ENCODE measurements around the gene CNFN. TPM values are rescaled to one million over a fixed set of nuclear protein-coding genes. Genes with fewer than 3 reads are reported as not detected.

Gene CNFN
- total and polyA plus RNA-seq, 8 donors = 2.0 to 395 (median 5.1) TPM; not detected in 4

DNA sequence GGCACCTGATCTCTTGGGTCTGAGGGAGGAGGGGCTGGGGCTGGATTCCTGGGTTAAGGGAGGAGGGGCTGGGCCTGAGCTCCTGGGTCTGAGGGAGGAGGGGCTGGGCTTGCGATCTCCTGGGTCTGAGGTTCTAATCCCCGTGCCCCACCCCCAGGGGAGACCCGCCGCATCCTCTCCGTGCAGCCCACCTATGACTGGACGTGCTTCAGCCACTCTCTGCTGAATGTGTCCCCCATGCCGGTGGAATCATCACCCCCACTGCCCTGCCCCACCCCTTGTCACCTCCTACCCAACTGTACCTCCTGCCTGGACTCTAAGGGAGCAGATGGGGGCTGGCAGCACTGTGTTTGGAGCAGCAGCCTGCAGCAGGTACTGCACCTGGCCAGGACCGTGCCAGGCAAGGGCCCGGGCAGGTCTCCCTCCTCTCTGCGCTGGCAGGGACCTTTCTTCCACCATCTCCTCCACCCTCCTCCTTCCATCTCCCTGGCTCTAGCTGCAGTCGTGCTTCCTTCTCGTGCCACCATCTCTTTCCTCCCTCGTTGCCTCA, 27.1 kb downstream of the CNFN start:
- H3K27me3 ChIP-seq = no peaks in the 10 kb centered on the region
- H3K9me3 ChIP-seq = peaks cover 0 to 13% (median 0%) of the 10 kb centered on the region in 4 donors
- H3K4me3 ChIP-seq = no peak overlapping the region
- peaks cover 0 to 8% (median 0%) of the 10 kb centered on the region in 4 donors for H3K4me1 ChIP-seq
- intact Hi-C loops (cut with DNase I; ENCODE audit: low total_unique reads) = no loop called here
- peaks cover 6 to 72% (median 58%) of the 10 kb centered on the region in 4 donors for H3K36me3 ChIP-seq
- H3K27ac ChIP-seq = no peak overlapping the region
- TF ChIP-seq POLR2A (IDR thresholded peaks at IDR 0.05) (no peak), EP300 (IDR thresholded peaks at IDR 0.05) (no peak), POLR2AphosphoS5 (IDR thresholded peaks at IDR 0.05) (no peak)
- TF ChIP-seq, protein P1, sequence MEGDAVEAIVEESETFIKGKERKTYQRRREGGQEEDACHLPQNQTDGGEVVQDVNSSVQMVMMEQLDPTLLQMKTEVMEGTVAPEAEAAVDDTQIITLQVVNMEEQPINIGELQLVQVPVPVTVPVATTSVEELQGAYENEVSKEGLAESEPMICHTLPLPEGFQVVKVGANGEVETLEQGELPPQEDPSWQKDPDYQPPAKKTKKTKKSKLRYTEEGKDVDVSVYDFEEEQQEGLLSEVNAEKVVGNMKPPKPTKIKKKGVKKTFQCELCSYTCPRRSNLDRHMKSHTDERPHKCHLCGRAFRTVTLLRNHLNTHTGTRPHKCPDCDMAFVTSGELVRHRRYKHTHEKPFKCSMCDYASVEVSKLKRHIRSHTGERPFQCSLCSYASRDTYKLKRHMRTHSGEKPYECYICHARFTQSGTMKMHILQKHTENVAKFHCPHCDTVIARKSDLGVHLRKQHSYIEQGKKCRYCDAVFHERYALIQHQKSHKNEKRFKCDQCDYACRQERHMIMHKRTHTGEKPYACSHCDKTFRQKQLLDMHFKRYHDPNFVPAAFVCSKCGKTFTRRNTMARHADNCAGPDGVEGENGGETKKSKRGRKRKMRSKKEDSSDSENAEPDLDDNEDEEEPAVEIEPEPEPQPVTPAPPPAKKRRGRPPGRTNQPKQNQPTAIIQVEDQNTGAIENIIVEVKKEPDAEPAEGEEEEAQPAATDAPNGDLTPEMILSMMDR (IDR thresholded peaks at IDR 0.05) = no peak
- DNase-seq = no peak
- 86 to 97% (median 95%) methylated on average over 7 to 13 of the region's 13 CpGs for WGBS, 5 donors

GRCh38 chr19:42362342-42362741, 27.8 kb downstream of the CNFN start:
- no peak overlapping the region for H3K4me3 ChIP-seq
- H3K36me3 ChIP-seq = peaks cover 6 to 78% (median 64%) of the 10 kb centered on the region in 4 donors
- no peak for DNase-seq
- H3K27me3 ChIP-seq = no peaks in the 10 kb centered on the region
- 94 to 98% (median 95%) methylated on average over 7 to 14 of the region's 14 CpGs for WGBS, 5 donors
- no peak overlapping the region for H3K27ac ChIP-seq
- intact Hi-C loops (cut with DNase I; ENCODE audit: low total_unique reads) = no loop called here
- H3K9me3 ChIP-seq = peaks cover 0 to 13% (median 0%) of the 10 kb centered on the region in 4 donors
- TF ChIP-seq, protein P1 (IDR thresholded peaks at IDR 0.05) = no peak
- no peak for TF ChIP-seq EP300 (IDR thresholded peaks at IDR 0.05)
- no peak for TF ChIP-seq POLR2AphosphoS5 (IDR thresholded peaks at IDR 0.05)
- no peak for TF ChIP-seq POLR2A (IDR thresholded peaks at IDR 0.05)
- peaks cover 0 to 8% (median 0%) of the 10 kb centered on the region in 4 donors for H3K4me1 ChIP-seq

GRCh38 chr19:42361545-42361910, 28.6 kb downstream of the CNFN start:
- intact Hi-C loops (cut with DNase I; ENCODE audit: low total_unique reads) = no loop called here
- H3K4me3 ChIP-seq = no peak overlapping the region
- peaks cover 0 to 8% (median 0%) of the 10 kb centered on the region in 4 donors for H3K4me1 ChIP-seq
- peaks cover 0 to 13% (median 0%) of the 10 kb centered on the region in 4 donors for H3K9me3 ChIP-seq
- H3K27me3 ChIP-seq = no peaks in the 10 kb centered on the region
- 90 to 94% (median 91%) methylated on average over 7 of the region's 7 CpGs for WGBS, 5 donors
- TF ChIP-seq POLR2AphosphoS5 (IDR thresholded peaks at IDR 0.05) (no peak), EP300 (IDR thresholded peaks at IDR 0.05) (no peak), POLR2A (IDR thresholded peaks at IDR 0.05) (no peak)
- TF ChIP-seq, protein P1 (IDR thresholded peaks at IDR 0.05) = no peak
- DNase-seq = no peak
- no peak overlapping the region for H3K27ac ChIP-seq
- peaks cover 11 to 86% (median 72%) of the 10 kb centered on the region in 4 donors for H3K36me3 ChIP-seq

- no peak for TF ChIP-seq EP300 (IDR thresholded peaks at IDR 0.05)
- no peak for TF ChIP-seq POLR2A (IDR thresholded peaks at IDR 0.05)
- TF ChIP-seq, protein P1 (IDR thresholded peaks at IDR 0.05) = no peak
- no peak for TF ChIP-seq POLR2AphosphoS5 (IDR thresholded peaks at IDR 0.05)
- Histone ChIP-seq H3K4me3 (no peak overlapping the region), H3K4me1 (peaks cover 0 to 8% (median 0%) of the 10 kb centered on the region in 4 donors), H3K36me3 (peaks cover 17 to 89% (median 75%) of the 10 kb centered on the region in 4 donors), H3K27ac (no peak overlapping the region), H3K27me3 (no peaks in the 10 kb centered on the region), H3K9me3 (peaks cover 0 to 13% (median 0%) of the 10 kb centered on the region in 4 donors)
- WGBS, 5 donors = 85 to 89% (median 88%) methylated on average over 14 to 16 of the region's 16 CpGs
- no peak for DNase-seq
- intact Hi-C loops (cut with DNase I; ENCODE audit: low total_unique reads) = no loop called here
Observed at GRCh38 chr19:42360787-42361544, 29.1 kb downstream of the CNFN start.

Data from stomach (tissue), 9 donors.